SJCRH30 (cell line): ENCODE measurements around the gene DNAJC9. TPM values are rescaled to one million over a fixed set of nuclear protein-coding genes. Genes with fewer than 3 reads are reported as not detected.
"Not testable (repeated sequence)": the region's sequence is repeated elsewhere in the genome, so short reads cannot be mapped to it uniquely, and the experiment has no call there.

Source experiments
- DNase-seq, 2 experiments: peaks; one replicate each; pipeline ENCODE4 v3.0.0-alpha.2; 2015 to 2020
- H3K27ac ChIP-seq: fragments of 250-450 bp; sonication (Bioruptor Pico); 2 replicates; pipeline ENCODE4 v1.5.1; 2020; ENCODE audit warnings: mild to moderate bottlenecking, moderate library complexity
- H3K27me3 ChIP-seq: fragments of 250-450 bp; sonication (Bioruptor Pico); 2 replicates; pipeline ENCODE4 v1.5.1; 2020; ENCODE audit warnings: mild to moderate bottlenecking, moderate library complexity
- H3K36me3 ChIP-seq: fragments of 250-450 bp; sonication (Bioruptor Pico); 2 replicates; pipeline ENCODE4 v1.5.1; 2020; ENCODE audit warnings: mild to moderate bottlenecking, moderate library complexity
- H3K4me1 ChIP-seq: fragments of 250-450 bp; sonication (Bioruptor Pico); 2 replicates; pipeline ENCODE4 v1.5.1; 2020; ENCODE audit warnings: mild to moderate bottlenecking, moderate library complexity
- H3K4me3 ChIP-seq: fragments of 250-450 bp; sonication (Bioruptor Pico); 2 replicates; pipeline ENCODE4 v1.5.1; 2020; ENCODE audit warnings: mild to moderate bottlenecking, moderate library complexity
- H3K9me3 ChIP-seq: fragments of 250-450 bp; sonication (Bioruptor Pico); replicated peaks from 2 replicates; pipeline ENCODE4 v1.5.1; 2020; ENCODE audit warnings: mild to moderate bottlenecking, moderate library complexity
- total RNA-seq: library from RNA; depleted of rRNA; stranded (reverse); fragments of >200 nt; shearing (Covaris generic); gene quantifications from 2 replicates; pipeline ENCODE4 v1.2.3, GENCODE V29; 2014; rRNA removed

Gene DNAJC9, protein sequence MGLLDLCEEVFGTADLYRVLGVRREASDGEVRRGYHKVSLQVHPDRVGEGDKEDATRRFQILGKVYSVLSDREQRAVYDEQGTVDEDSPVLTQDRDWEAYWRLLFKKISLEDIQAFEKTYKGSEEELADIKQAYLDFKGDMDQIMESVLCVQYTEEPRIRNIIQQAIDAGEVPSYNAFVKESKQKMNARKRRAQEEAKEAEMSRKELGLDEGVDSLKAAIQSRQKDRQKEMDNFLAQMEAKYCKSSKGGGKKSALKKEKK
- total RNA-seq = 59.7 and 70.0 TPM in 2 replicates

DNA sequence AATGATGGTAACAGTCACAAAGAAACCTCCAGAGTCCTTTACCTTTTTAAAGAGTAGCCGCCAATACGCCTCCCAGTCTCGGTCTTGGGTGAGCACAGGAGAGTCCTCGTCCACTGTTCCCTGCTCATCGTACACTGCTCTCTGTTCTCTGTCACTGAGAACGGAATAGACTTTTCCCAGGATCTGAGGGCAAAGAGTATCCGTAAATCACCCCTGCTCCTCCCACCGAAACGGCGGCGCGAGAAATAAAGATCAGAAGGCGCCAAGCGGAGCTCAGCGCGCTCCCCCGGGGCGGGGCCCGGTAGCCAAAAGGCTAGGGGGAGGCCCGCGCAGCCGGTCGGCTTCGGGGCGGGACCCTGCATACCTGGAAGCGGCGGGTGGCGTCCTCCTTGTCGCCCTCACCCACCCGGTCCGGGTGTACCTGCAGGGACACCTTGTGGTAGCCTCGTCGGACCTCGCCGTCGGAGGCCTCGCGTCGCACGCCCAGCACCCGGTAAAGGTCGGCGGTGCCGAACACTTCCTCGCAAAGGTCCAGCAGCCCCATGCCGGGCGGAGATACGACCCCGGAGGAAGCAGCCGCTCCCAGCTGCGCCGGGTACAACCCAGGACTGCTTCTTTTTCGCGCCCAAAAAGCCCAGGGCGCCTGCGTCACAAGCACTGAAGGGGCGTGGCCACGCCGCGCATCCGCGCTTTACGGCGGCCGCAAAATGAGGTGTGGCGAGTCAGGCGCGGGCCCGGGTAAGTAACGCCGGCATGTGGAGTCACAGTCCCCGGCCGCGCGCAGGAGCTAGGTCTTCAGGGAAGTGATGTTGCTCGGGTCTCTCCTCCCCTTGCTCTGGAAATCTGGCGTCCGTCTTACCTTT lies at the start of gene DNAJC9:
Gene DNAJC9 (minus strand): TSS at position 610 of the 863 bp plus-strand sequence. CDS start 66 bp downstream, at position 544.
- Histone ChIP-seq H3K27me3 (no peaks in the 10 kb centered on the region), H3K4me3 (peak within 1 kb of the TSS; percentile 97), H3K4me1 (peaks cover 7% of the 10 kb centered on the region; the same call in 1 of the 2 replicates), H3K9me3 (no peaks in the 10 kb centered on the region), H3K27ac (peak within 1 kb of the TSS; percentile 94), H3K36me3 (peaks cover 38% of the 10 kb centered on the region)
- peak; percentile 96 to 97 for DNase-seq

DNA sequence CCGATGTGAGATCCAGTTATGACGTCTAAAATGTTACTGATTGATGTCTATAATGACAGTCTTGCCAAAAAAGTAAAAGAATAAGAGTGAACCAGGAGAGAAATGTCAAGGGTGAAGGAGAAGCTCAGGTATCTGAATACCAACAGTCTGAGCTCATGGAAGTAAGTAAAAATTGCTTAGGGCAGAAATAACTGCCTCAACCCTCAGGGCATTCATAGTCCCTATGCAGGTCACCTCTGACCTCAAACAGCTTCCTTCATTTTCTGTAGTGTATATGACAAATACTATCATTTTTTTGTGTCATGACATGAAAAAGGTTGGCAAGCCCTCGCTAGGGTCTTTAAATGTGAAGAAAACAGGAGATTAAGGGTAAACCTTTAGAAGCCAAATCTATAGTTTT lies 46.4 kb upstream of the DNAJC9 start:
- Histone ChIP-seq H3K4me3 (no peak overlapping the region), H3K4me1 (no peaks in the 10 kb centered on the region), H3K27ac (no peak overlapping the region), H3K27me3 (no peaks in the 10 kb centered on the region), H3K9me3 (no peaks in the 10 kb centered on the region), H3K36me3 (no peaks in the 10 kb centered on the region)
- no peak for DNase-seq

DNA sequence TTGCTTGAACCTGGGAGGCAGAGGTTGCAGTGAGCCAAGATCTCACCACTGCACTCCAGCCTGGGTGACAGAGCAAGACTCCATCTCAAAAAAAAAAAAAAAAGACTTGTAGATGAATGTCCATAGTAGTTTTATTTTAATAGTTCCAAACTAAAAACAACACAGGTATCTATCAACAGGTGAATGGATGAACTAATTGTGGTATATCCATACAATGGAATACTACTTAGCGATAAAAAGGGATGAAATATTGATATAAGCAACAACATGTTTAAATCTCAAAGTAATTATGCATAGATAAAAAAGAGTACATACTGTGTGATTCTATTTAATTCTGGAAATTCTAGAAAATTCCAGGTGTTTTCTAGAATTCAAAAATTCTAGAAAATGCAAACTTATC lies 42.9 kb upstream of the DNAJC9 start:
- Histone ChIP-seq H3K9me3 (no peaks in the 10 kb centered on the region), H3K27me3 (no peaks in the 10 kb centered on the region), H3K36me3 (no peaks in the 10 kb centered on the region), H3K4me3 (no peak overlapping the region), H3K27ac (no peak overlapping the region), H3K4me1 (no peaks in the 10 kb centered on the region)
- DNase-seq = no peak

DNA sequence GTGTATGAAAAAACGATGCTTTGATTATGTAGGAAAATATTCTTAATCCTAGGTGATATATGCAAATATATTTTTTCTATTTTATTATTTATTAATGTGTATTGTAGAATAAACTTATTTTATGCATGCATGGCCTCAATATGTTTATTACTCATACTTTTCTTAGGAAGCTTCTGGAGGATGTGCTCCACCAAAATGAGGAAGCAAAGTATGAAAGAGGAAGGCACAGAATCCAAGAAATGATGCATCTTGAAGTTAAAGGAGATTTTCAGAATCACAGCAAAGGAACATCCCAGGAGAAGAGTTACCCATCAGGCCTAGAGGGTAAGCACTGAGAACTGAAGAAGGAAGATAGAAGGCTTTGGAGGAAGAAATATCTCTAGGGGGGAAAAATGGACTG lies 40.4 kb upstream of the DNAJC9 start:
- no peak for DNase-seq
- H3K27ac ChIP-seq = no peak overlapping the region
- H3K36me3 ChIP-seq = no peaks in the 10 kb centered on the region
- H3K27me3 ChIP-seq = no peaks in the 10 kb centered on the region
- no peaks in the 10 kb centered on the region for H3K9me3 ChIP-seq
- H3K4me1 ChIP-seq = no peaks in the 10 kb centered on the region
- no peak overlapping the region for H3K4me3 ChIP-seq

DNA sequence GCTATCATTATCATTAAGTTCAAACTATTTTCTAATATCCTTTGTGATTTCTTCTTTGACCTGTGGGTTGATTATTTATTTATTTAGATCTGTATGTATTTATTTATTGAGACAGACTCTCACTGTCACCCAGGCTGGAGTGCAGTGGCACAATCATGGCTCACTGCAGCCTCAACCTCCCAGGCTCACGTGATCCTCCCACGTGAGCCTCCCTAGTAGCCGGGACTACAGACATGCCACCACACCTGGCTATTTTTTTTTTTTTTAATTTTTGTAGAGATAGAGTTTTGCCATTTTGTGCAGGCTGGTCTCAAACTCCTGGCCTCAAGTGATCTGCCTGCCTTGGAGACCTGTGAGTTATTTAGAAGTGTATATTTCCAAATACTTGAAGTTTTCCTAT lies 34.0 kb upstream of the DNAJC9 start:
- Histone ChIP-seq H3K27ac (no peak overlapping the region), H3K9me3 (no peaks in the 10 kb centered on the region), H3K27me3 (no peaks in the 10 kb centered on the region), H3K4me3 (no peak overlapping the region), H3K4me1 (peaks cover 3% of the 10 kb centered on the region; the same call in 1 of the 2 replicates), H3K36me3 (no peaks in the 10 kb centered on the region)
- no peak for DNase-seq

DNA sequence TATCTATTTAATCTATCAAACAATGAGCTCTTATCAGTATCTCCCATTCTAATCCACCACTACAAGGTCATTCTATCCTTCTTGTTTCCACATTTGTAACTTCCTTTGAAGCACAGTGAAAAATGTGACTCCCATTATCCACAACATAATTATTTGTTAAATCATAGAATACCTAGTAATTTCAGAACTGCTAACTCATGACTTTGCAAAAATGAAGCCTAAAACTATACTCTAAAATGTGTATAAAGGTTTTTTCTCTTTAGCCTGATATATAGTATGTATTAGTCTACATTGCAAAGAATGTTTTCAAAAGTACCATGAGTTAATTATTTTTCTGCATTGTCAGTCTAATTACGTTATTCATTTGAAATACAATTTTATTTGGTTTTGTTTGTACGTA lies 17.4 kb upstream of the DNAJC9 start:
- H3K4me3 ChIP-seq = no peak overlapping the region
- H3K36me3 ChIP-seq = no peaks in the 10 kb centered on the region
- peaks cover 6% of the 10 kb centered on the region; the same call in 1 of the 2 replicates for H3K4me1 ChIP-seq
- no peaks in the 10 kb centered on the region; the same call in 1 of the 2 replicates for H3K27me3 ChIP-seq
- DNase-seq = no peak
- H3K9me3 ChIP-seq = no peaks in the 10 kb centered on the region
- H3K27ac ChIP-seq = no peak overlapping the region

DNA sequence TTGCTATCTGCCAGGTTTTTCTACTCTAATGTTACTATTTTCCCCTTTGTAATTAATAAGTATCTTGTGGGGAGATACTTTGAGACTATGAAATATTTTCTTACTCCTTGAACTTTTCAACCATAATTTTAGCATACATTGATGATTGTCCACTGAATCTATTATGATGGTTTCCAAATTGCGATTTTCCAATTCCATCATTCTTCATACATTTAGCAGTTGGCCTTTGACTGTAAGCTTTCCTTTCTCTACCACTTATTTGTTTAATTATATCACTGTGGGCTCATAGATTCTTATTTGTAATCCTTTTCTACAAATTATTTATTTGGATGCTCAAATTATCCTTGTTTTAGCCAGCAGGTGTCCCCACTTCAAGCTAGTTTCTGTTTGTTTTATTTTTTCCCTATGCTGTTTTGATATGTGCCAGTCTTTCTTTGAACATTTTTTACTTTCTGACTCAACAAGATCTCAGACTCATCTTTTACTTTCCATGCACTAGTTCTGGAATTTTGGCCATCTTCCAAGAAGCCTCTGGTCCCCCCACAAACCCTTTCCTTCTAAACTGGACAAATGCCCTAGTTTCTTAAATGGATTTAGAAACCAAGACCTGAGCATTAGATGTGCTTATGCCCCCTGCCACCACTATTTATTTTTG lies 16.8 kb upstream of the DNAJC9 start:
- DNase-seq = peak in 1 of 2 experiments; percentile 37
- no peak overlapping the region for H3K27ac ChIP-seq
- no peaks in the 10 kb centered on the region for H3K36me3 ChIP-seq

DNA sequence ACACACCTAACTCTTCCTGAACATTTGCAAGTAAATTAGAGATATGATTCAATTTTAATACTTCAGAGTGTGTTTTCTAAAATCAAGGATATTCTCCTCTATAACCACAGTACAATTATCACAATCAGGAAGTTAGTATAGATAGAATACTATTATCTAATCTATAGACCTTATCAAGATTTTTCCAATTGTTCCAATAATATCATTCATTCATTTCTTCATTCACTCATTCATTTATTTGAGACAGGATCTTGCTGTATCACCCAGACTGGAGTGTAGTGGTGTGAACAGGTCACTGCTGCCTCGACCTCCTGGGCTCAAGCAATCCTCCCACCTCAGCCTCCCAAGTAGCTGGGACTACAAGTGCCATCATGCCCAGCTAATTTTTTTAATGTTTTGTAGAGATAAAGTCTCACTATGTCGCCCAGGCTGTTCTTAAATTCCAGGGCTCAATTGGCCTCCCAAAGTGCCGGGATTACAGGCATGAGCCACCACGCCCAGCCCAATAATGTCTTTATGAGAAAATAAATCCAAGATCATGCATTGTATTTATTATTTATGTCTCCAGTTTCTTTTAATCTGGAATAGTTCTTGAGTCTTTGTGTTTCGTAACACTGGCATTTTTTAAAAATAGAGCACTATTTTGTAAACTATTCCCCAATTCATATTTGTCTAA lies 16.0 kb upstream of the DNAJC9 start:
- no peak for DNase-seq
- no peak overlapping the region for H3K4me3 ChIP-seq
- H3K36me3 ChIP-seq = no peaks in the 10 kb centered on the region
- H3K4me1 ChIP-seq = peaks cover 6% of the 10 kb centered on the region; the same call in 1 of the 2 replicates
- no peaks in the 10 kb centered on the region; the same call in 1 of the 2 replicates for H3K27me3 ChIP-seq
- H3K27ac ChIP-seq = no peak overlapping the region
- no peaks in the 10 kb centered on the region; the same call in 1 of the 2 replicates for H3K9me3 ChIP-seq

More for the DNA sequence above, 16.8 kb upstream of the DNAJC9 start:
- peaks cover 6% of the 10 kb centered on the region; the same call in 1 of the 2 replicates for H3K4me1 ChIP-seq
- no peaks in the 10 kb centered on the region; the same call in 1 of the 2 replicates for H3K9me3 ChIP-seq
- H3K27me3 ChIP-seq = no peaks in the 10 kb centered on the region; the same call in 1 of the 2 replicates
- H3K4me3 ChIP-seq = no peak overlapping the region

DNA sequence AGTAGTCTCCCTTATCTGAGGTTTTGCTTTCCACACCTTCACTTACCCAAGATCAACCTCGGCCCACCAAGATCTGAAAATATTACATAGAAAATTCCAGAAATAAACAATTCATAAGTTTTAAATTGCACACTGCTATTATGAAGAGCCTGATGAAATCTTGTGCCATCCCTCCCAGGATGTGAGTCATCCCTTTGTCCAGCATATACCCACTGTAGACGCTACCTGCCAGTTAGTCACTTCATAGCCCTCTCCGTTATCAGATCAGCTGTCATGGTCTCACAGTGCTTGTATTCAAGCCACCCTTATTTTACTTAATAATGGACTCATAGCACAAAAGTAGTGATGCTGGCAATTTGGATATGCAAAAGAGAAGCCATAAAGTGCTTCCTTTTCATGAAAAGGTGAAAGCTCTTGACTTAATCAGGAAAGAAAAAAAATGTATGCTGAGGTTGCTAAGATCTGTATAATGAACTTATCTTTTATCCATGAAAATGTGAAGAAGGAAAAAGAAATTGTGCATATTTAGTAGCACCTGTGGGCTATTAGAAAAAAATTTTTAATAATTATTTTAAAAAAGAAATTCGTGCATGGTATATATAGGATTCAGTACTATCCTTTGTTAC lies 15.2 kb upstream of the DNAJC9 start:
- H3K4me3 ChIP-seq = no peak overlapping the region
- DNase-seq = peak; percentile 27 to 47
- H3K27ac ChIP-seq = no peak overlapping the region
- H3K36me3 ChIP-seq = no peaks in the 10 kb centered on the region
- H3K9me3 ChIP-seq = no peaks in the 10 kb centered on the region; the same call in 1 of the 2 replicates
- H3K27me3 ChIP-seq = no peaks in the 10 kb centered on the region
- peaks cover 6% of the 10 kb centered on the region; the same call in 1 of the 2 replicates for H3K4me1 ChIP-seq

DNA sequence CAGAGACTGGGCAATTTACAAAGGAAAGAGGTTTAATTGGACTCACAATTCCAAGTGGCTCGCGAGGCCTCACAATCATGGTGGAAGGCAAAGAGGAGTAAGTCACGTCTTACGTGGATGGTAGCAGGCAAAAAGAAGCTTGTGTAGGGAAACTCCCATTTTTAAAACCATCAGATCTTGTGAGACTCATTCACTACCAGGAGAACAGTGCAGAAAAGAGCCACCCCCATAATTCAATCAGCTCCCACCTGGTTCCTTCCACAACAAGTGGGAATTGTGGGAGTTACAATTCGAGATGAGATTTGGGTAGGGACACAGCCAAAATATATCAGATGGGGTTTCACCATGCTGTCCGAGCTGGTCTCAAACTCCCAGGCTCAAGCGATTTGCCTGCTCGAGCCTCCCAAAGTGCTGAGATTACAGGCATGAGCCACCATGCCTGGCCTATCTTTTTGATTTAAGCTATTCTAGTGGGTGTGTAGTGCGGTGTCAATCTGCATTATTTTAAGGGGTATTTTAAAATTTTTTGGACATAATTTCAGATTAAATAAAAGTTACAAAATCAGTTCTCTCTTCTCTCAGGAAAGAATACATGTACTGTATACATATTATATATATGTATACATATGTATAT lies 14.4 kb upstream of the DNAJC9 start:
- Histone ChIP-seq H3K36me3 (no peaks in the 10 kb centered on the region), H3K9me3 (no peaks in the 10 kb centered on the region; the same call in 1 of the 2 replicates), H3K4me3 (no peak overlapping the region), H3K27me3 (no peaks in the 10 kb centered on the region), H3K27ac (no peak overlapping the region), H3K4me1 (peaks cover 6% of the 10 kb centered on the region; the same call in 1 of the 2 replicates)
- DNase-seq = no peak

DNA sequence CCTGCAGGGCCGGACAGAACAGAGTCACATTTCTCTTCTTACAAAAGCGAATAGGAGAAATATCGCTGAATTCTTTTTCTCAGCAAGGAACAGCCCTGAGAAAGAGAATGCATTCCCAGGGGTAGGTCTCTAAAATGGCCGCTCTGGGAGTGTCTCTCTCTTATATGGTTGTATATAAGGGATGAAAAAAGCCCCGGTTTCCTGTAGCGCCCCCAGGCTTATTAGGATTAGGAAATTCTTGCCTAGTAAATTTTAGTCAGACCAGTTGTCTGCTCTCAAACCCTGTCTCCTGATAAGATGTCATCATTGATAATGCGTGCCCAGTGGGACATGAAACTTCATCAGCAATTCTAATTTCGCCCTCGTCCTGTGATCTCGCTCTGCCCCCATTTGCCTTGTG lies 11.6 kb upstream of the DNAJC9 start:
- H3K36me3 ChIP-seq, H3K4me3 ChIP-seq, H3K4me1 ChIP-seq, H3K27me3 ChIP-seq, H3K27ac ChIP-seq, H3K9me3 ChIP-seq: not testable (repeated sequence)
- DNase-seq = peak in 1 of 2 experiments; percentile 17

DNA sequence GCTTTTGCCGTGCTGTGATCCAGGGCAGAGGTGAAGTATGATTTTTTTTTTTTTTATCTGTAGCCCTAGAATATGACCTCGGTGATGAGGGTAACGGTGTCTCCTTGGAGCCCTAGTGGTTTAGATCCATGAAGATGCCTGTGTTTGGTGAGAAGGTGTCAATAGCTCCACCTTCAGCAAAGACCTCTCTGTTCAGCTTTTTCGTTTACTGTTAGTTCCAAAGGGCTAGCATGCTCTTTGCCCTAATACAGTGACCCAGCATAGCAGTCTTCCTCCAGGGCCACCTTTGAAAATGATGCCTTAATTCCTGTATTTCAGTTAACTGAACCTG lies 6.1 kb upstream of the DNAJC9 start:
- Histone ChIP-seq H3K27me3 (no peaks in the 10 kb centered on the region), H3K27ac (peak overlapping the region; percentile 88; the same call in 1 of the 2 replicates), H3K36me3 (peaks cover 9% of the 10 kb centered on the region), H3K4me1 (peaks cover under 1% of the 10 kb centered on the region; the same call in 1 of the 2 replicates), H3K4me3 (peak overlapping the region; percentile 75), H3K9me3 (no peaks in the 10 kb centered on the region)
- DNase-seq = peak in 1 of 2 experiments; percentile 17

DNA sequence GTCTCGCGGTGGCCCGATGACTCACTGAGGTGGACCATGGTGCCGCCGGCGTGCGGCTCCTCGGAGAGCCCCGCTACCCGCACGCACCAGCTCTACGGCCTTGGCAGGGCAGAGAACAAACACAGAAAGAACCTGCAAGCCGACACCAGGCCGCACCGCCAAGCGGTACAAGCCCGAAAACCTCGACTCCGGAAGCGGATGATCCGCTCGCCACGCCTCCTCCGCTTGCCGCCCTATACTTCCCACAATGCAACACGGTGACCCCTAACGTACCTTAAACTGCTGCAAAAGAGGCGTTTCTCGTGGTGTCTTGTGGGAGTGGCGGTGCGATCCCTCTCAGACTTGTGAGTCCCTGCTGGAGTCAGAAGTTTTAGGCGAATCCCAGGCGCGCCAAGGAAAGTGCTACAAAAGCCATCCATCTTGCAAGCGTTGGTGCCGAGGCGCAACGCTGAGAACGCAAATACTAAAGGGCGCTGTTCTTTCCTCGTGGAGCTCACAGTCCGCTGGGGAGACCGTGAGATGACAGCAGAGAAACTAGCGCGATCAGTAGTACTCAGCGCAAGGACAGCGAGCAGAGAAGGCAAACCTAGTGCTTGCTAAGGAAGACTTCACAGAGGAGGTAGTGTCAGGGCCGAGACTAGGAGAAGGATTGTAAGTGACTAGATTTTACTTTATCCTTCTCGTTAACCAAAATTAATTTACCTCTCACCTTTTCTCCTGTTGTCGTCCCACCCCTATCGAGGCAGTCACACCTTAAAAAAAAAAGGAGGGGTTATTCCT lies 5.6 kb upstream of the DNAJC9 start, which contains the start of gene MRPS16:
Gene MRPS16 (minus strand): TSS at position 200 of the 780 bp plus-strand sequence. CDS start 162 bp downstream, at position 38.
- Histone ChIP-seq H3K4me1 (peaks cover 6% of the 10 kb centered on the region; the same call in 1 of the 2 replicates), H3K27ac (peak within 1 kb of the TSS; percentile 88), H3K27me3 (no peaks in the 10 kb centered on the region), H3K4me3 (peak within 1 kb of the TSS; percentile 75), H3K36me3 (peaks cover 9% of the 10 kb centered on the region), H3K9me3 (no peaks in the 10 kb centered on the region)
- DNase-seq = peak; percentile 96 to 98
